Measurements from ENCODE around the gene PCGF2. TPM values are rescaled to one million over a fixed set of nuclear protein-coding genes. Genes with fewer than 3 reads are reported as not detected.

The PCGF2 gene
- total RNA-seq, 1 donor: 3.3 TPM

- H3K4me3 ChIP-seq (ENCODE audit: insufficient read depth, low read length): peak overlapping the region; percentile 99
These were observed 3.1 kb upstream of the PCGF2 start for GRCh38 chr17:38751144-38751807.

GRCh38 chr17:38750312-38751121 lies 2.4 kb upstream of the PCGF2 start:
- Histone ChIP-seq H4K20me1 (ENCODE audit: insufficient read depth, low read length) (peaks cover 20% of the 10 kb centered on the region), H3K9me3 (ENCODE audit: low read depth, low read length) (no peaks in the 10 kb centered on the region), H3K4me1 (ENCODE audit: insufficient read depth, low read length) (peaks cover 46% of the 10 kb centered on the region), H3K27me3 (ENCODE audit: insufficient read depth, low read length) (no peaks in the 10 kb centered on the region), H3K79me2 (ENCODE audit: insufficient read depth, low read length) (peaks cover 51% of the 10 kb centered on the region), H2AFZ (ENCODE audit: low read length) (peak overlapping the region; percentile 69), H3K27ac (ENCODE audit: low read depth, low read length) (no peak overlapping the region), H3K4me3 (ENCODE audit: insufficient read depth, low read length) (peak overlapping the region; percentile 99), H3K4me2 (ENCODE audit: insufficient read depth, low read length) (peak overlapping the region; percentile 89), H3K36me3 (ENCODE audit: insufficient read depth, low read length) (peaks cover 13% of the 10 kb centered on the region)
- DNase-seq (ENCODE audit: insufficient read length, low spot score, missing footprints): no peak
- TF ChIP-seq CTCF (IDR thresholded peaks at IDR 0.05; ENCODE audit: extremely low read depth, low read depth, low read length): no peak

More at GRCh38 chr17:38751144-38751807, 3.1 kb upstream of the PCGF2 start:
- Histone ChIP-seq H3K27ac (ENCODE audit: low read depth, low read length) (no peak overlapping the region), H3K36me3 (ENCODE audit: insufficient read depth, low read length) (peaks cover 18% of the 10 kb centered on the region), H3K79me2 (ENCODE audit: insufficient read depth, low read length) (peaks cover 50% of the 10 kb centered on the region), H3K9me3 (ENCODE audit: low read depth, low read length) (no peaks in the 10 kb centered on the region), H3K4me1 (ENCODE audit: insufficient read depth, low read length) (peaks cover 39% of the 10 kb centered on the region), H4K20me1 (ENCODE audit: insufficient read depth, low read length) (peaks cover 13% of the 10 kb centered on the region), H2AFZ (ENCODE audit: low read length) (peak overlapping the region; percentile 69), H3K4me2 (ENCODE audit: insufficient read depth, low read length) (peak overlapping the region; percentile 89), H3K27me3 (ENCODE audit: insufficient read depth, low read length) (no peaks in the 10 kb centered on the region)
- peak; percentile 78 for DNase-seq (ENCODE audit: insufficient read length, low spot score, missing footprints)
- no peak for TF ChIP-seq CTCF (IDR thresholded peaks at IDR 0.05; ENCODE audit: extremely low read depth, low read depth, low read length)

- no peak for TF ChIP-seq CTCF (IDR thresholded peaks at IDR 0.05; ENCODE audit: extremely low read depth, low read depth, low read length)
- peak overlapping the region; percentile 41 for H2AFZ ChIP-seq (ENCODE audit: low read length)
- H3K4me3 ChIP-seq (ENCODE audit: insufficient read depth, low read length): peak overlapping the region; percentile 99
- peaks cover 46% of the 10 kb centered on the region for H3K4me1 ChIP-seq (ENCODE audit: insufficient read depth, low read length)
- DNase-seq (ENCODE audit: insufficient read length, low spot score, missing footprints): no peak
- peak overlapping the region; percentile 89 for H3K4me2 ChIP-seq (ENCODE audit: insufficient read depth, low read length)
- H3K79me2 ChIP-seq (ENCODE audit: insufficient read depth, low read length): peaks cover 55% of the 10 kb centered on the region
- no peak overlapping the region for H3K27ac ChIP-seq (ENCODE audit: low read depth, low read length)
- no peaks in the 10 kb centered on the region for H3K9me3 ChIP-seq (ENCODE audit: low read depth, low read length)
- H4K20me1 ChIP-seq (ENCODE audit: insufficient read depth, low read length): peaks cover 24% of the 10 kb centered on the region
- H3K36me3 ChIP-seq (ENCODE audit: insufficient read depth, low read length): peaks cover 11% of the 10 kb centered on the region
- H3K27me3 ChIP-seq (ENCODE audit: insufficient read depth, low read length): no peaks in the 10 kb centered on the region
These were observed 1.8 kb upstream of the PCGF2 start for GRCh38 chr17:38750044-38750311.

Data from osteoblast (primary cell).